ENCODE measurements around the gene EHBP1.
A peak's percentile ranks its signal among the peaks of the same experiment; 100 is the strongest.

Gene EHBP1

DNA sequence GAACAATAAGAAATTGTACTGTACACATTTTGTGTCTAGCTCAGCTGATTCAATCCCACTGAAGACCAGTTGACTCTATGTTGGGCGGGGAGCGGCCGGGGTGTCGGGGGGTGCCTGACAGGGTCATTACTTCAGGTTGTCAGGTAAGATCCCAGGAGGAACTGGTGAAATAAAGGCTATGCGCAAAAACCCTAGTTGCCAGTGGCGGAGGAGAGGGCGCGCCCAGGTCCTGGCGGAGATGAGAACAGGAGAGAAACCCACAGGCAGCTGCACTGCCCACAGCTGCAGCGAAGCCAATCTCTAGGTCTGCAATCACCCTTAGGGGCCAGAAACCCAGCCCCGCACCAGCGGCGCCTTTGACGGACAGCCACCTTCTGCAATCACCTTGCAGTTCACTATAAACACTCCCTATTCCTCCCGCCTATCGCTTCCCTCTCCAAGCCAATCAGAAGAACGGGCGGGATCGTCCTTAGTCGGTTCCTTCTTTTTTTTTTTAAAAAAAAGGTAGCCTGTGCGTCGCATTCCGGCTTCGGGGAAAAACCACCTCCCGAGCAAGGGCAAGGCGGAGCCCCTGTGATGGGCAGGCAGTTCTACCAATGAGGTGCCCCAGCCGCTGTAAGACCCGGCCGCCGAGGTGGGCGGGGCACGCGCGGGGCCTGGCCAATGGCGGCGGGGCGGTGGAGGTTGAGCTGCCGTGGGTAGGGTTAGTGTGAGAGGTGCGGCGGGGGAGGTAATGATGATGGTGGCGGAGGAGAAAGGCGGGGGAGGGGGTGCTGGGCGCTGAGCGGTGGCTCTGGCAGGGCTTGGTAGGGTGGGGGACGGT is at the start of gene EHBP1:
TSS of gene EHBP1 (plus strand) at position 707 of the 823 bp plus-strand sequence. CDS start 1,479 bp downstream, outside the sequence.
- Histone ChIP-seq H3K9me3 (peaks cover 12% of the 10 kb centered on the region), H3K4me2 (peak within 1 kb of the TSS; percentile 90), H3K4me1 (peaks cover 32% of the 10 kb centered on the region), H4K20me1 (no peaks in the 10 kb centered on the region), H3K9ac (peak within 1 kb of the TSS; percentile 82), H3K27me3 (no peaks in the 10 kb centered on the region), H3K4me3 (peak within 1 kb of the TSS; percentile 84), H3K27ac (peak within 1 kb of the TSS; percentile 66), H3K36me3 (peaks cover 18% of the 10 kb centered on the region)
- no peak for TF ChIP-seq Cebpa-rat (IDR thresholded peaks at IDR 0.05)

GRCh38 chr2:62657783-62658182 is 47.7 kb upstream of the EHBP1 start:
- no peaks in the 10 kb centered on the region for H3K4me1 ChIP-seq
- no peaks in the 10 kb centered on the region for H3K27me3 ChIP-seq
- no peak overlapping the region for H3K4me2 ChIP-seq
- H4K20me1 ChIP-seq = no peaks in the 10 kb centered on the region
- no peaks in the 10 kb centered on the region for H3K9me3 ChIP-seq
- no peak for TF ChIP-seq Cebpa-rat (IDR thresholded peaks at IDR 0.05)
- H3K9ac ChIP-seq = no peak overlapping the region
- H3K27ac ChIP-seq = no peak overlapping the region
- no peaks in the 10 kb centered on the region for H3K36me3 ChIP-seq
- no peak overlapping the region for H3K4me3 ChIP-seq

DNA sequence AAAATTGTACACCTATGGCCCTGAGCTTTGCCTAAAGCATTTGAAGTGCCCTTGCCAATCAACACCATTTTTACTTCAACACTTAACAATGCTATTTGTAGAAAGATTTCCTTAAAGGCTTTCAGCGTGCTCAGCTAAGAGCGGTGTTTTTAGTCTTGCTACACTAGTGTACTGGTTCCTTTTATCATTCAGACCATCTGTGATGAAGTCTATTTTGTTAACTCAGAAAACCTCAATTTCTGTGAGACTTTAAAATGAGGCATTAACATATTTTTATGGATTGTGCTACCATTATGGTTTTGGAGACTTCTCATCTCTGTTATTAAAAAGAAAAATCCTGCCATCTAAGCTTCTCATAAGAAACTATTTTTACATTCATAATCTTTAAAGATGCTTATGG is 46.6 kb upstream of the EHBP1 start:
- Histone ChIP-seq H4K20me1 (no peaks in the 10 kb centered on the region), H3K4me1 (no peaks in the 10 kb centered on the region), H3K4me3 (no peak overlapping the region), H3K36me3 (no peaks in the 10 kb centered on the region), H3K9ac (no peak overlapping the region), H3K4me2 (no peak overlapping the region), H3K27ac (no peak overlapping the region), H3K9me3 (no peaks in the 10 kb centered on the region), H3K27me3 (no peaks in the 10 kb centered on the region)
- TF ChIP-seq Cebpa-rat (IDR thresholded peaks at IDR 0.05) = no peak

DNA sequence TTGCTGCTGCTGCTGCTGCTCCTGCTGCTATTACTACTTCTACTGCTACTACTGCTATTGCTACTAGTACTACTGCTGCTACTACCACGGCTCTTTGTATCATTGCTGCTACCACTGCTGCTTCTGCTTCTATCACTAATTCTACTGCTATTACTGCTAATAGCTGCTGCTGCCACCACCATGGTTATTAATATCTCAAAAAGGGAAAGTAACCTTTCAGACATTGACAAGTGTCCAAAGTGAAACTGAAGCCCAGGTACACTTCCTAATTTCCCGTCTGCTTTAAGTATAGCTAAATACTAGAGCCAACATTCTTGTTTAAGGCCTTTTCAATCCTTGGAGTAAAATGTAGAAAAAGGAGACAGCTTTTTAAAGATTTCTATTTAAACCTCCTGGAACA is 45.4 kb upstream of the EHBP1 start:
- no peaks in the 10 kb centered on the region for H3K4me1 ChIP-seq
- no peaks in the 10 kb centered on the region for H3K27me3 ChIP-seq
- H3K27ac ChIP-seq = no peak overlapping the region
- no peaks in the 10 kb centered on the region for H4K20me1 ChIP-seq
- H3K9me3 ChIP-seq = no peaks in the 10 kb centered on the region
- no peak for TF ChIP-seq Cebpa-rat (IDR thresholded peaks at IDR 0.05)
- H3K4me3 ChIP-seq = no peak overlapping the region
- no peaks in the 10 kb centered on the region for H3K36me3 ChIP-seq
- no peak overlapping the region for H3K4me2 ChIP-seq
- H3K9ac ChIP-seq = no peak overlapping the region

DNA sequence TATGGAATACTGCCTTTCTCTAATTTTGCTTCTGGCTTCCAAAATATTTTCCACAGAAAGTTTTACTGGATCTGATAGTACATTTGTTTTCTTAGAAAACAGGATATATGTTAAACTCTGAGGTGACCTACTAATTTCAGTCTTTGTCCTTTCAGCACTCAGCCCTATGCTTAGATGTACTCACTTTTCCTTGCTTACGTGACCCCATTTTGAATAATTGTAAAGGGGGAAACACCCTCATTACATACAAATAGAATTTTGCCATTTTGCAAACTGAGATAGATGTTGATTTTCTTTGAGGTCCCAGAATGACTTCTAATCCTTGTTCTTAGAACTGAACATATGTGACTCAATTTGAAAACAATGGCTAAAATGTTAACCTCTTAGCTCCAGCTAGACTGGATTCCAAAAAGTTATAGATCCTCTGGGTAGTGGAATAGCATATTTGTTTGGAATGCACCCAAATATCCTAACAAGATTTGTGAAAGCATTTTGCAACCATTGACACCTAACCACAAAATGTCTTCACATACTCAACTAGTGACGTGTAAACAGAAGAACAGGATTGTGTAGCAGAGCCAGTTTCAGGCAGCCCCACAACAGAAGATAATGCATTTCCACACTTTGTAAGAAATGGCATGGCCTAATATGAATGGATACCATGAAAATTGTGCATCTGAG is 44.8 kb upstream of the EHBP1 start:
- H4K20me1 ChIP-seq = no peaks in the 10 kb centered on the region
- TF ChIP-seq Cebpa-rat (IDR thresholded peaks at IDR 0.05) = no peak
- H3K27ac ChIP-seq = no peak overlapping the region
- H3K9me3 ChIP-seq = no peaks in the 10 kb centered on the region
- no peaks in the 10 kb centered on the region for H3K4me1 ChIP-seq
- H3K4me2 ChIP-seq = no peak overlapping the region
- no peak overlapping the region for H3K9ac ChIP-seq
- no peaks in the 10 kb centered on the region for H3K27me3 ChIP-seq
- H3K4me3 ChIP-seq = no peak overlapping the region
- no peaks in the 10 kb centered on the region for H3K36me3 ChIP-seq

- Histone ChIP-seq H3K27ac (no peak overlapping the region), H3K27me3 (no peaks in the 10 kb centered on the region), H3K36me3 (no peaks in the 10 kb centered on the region), H3K4me1 (no peaks in the 10 kb centered on the region), H3K4me3 (no peak overlapping the region), H4K20me1 (no peaks in the 10 kb centered on the region), H3K4me2 (no peak overlapping the region), H3K9ac (no peak overlapping the region), H3K9me3 (no peaks in the 10 kb centered on the region)
- TF ChIP-seq Cebpa-rat (IDR thresholded peaks at IDR 0.05) = no peak
Measured at GRCh38 chr2:62661263-62661635, 44.3 kb upstream of the EHBP1 start.

- no peak for TF ChIP-seq Cebpa-rat (IDR thresholded peaks at IDR 0.05)
- Histone ChIP-seq H3K9me3 (no peaks in the 10 kb centered on the region), H3K36me3 (no peaks in the 10 kb centered on the region), H3K9ac (no peak overlapping the region), H4K20me1 (no peaks in the 10 kb centered on the region), H3K4me3 (no peak overlapping the region), H3K27ac (no peak overlapping the region), H3K4me2 (no peak overlapping the region), H3K27me3 (no peaks in the 10 kb centered on the region), H3K4me1 (no peaks in the 10 kb centered on the region)
Measured at GRCh38 chr2:62662131-62662530, 43.4 kb upstream of the EHBP1 start.

DNA sequence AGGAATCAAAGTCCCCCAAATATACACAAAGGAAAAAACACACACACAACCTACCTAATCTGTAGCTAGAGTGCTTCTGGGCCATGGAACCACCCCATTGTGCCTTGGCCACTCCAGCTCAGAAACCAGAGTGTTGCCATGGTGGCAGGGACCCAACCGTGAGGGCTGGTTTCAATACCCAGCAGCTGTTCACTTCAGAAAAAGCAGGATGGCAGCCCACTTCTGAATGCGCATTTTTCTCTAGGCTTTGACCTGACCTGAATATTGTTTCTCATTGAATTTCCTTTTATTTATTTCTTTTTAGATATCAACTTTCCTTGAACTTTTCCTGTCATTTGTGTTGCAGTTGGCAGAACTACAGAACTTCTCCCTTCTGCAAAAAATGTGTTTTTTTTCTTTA is 43.0 kb upstream of the EHBP1 start:
- Histone ChIP-seq H3K27ac (no peak overlapping the region), H3K4me2 (no peak overlapping the region), H3K9me3 (no peaks in the 10 kb centered on the region), H3K4me1 (no peaks in the 10 kb centered on the region), H4K20me1 (no peaks in the 10 kb centered on the region), H3K9ac (no peak overlapping the region), H3K4me3 (no peak overlapping the region), H3K27me3 (no peaks in the 10 kb centered on the region), H3K36me3 (no peaks in the 10 kb centered on the region)
- TF ChIP-seq Cebpa-rat (IDR thresholded peaks at IDR 0.05) = no peak

DNA sequence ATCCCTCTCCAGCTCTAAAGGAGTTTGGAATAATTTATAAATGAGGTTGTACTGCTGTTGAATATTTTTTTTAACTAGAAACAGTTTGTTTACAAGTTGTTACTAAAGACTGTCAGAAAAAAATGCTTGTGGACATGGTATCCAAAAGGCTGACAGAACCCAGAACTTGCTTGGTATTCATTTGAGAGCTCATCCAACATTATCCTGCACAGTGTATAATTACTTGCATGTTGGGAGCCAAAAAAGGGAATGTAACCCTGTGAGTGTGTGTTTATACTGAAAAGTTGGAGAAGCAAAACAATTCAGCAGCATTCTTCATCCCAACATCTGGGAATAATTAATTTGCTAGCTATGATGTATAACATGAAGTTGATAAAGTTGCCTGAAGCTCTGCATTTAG is 42.1 kb upstream of the EHBP1 start:
- no peaks in the 10 kb centered on the region for H3K36me3 ChIP-seq
- TF ChIP-seq Cebpa-rat (IDR thresholded peaks at IDR 0.05) = no peak
- no peak overlapping the region for H3K4me3 ChIP-seq
- H3K4me2 ChIP-seq = no peak overlapping the region
- H3K4me1 ChIP-seq = no peaks in the 10 kb centered on the region
- H3K27me3 ChIP-seq = no peaks in the 10 kb centered on the region
- H4K20me1 ChIP-seq = no peaks in the 10 kb centered on the region
- no peak overlapping the region for H3K9ac ChIP-seq
- no peaks in the 10 kb centered on the region for H3K9me3 ChIP-seq
- no peak overlapping the region for H3K27ac ChIP-seq
